Stimulated activated CD8-positive, alpha-beta memory T cell treated with anti-CD3 and anti-CD28 coated beads, Interleukin-7, amount 100 ng/mL, for 48 hours (primary cell): Measurements from ENCODE around the gene IGLON5.

ENCODE experiments used
- DNase-seq, 2 donors: peaks; one replicate each; pipeline ENCODE4 v3.0.0-alpha.2; 2020; ENCODE audit warnings: low read depth in 1 of 2; ENCODE audit errors: extremely low read depth in 1 of 2

IGLON5 gene

GRCh38 chr19:51337861-51338562 lies 26.6 kb downstream of the IGLON5 start:
- DNase-seq, result no peak

GRCh38 chr19:51338563-51339312 lies 27.3 kb downstream of the IGLON5 start:
- DNase-seq, result peak; percentile 80 to 83

- no peak for DNase-seq
Measured at GRCh38 chr19:51339313-51339686, 27.9 kb downstream of the IGLON5 start.

- DNase-seq, result peak; percentile 91 to 98
Measured at GRCh38 chr19:51339687-51340656, 28.5 kb downstream of the IGLON5 start.

- no peak for DNase-seq
Measured at GRCh38 chr19:51341066-51341465, 29.6 kb downstream of the IGLON5 start.

- no peak for DNase-seq
Measured at GRCh38 chr19:51341976-51342580, 30.6 kb downstream of the IGLON5 start, which contains the start of gene VSIG10L. TSS of gene VSIG10L (minus strand) at chr19:51342139. CDS start at chr19:51342124, 15 bp downstream.

GRCh38 chr19:51342631-51343569 lies 31.5 kb downstream of the IGLON5 start:
- no peak for DNase-seq

GRCh38 chr19:51345076-51345620 lies 33.7 kb downstream of the IGLON5 start:
- DNase-seq, result no peak

GRCh38 chr19:51346742-51347141 lies 35.3 kb downstream of the IGLON5 start:
- DNase-seq, result no peak

GRCh38 chr19:51347209-51347928 lies 35.9 kb downstream of the IGLON5 start:
- no peak for DNase-seq

GRCh38 chr19:51351266-51351990 lies 40.0 kb downstream of the IGLON5 start:
- no peak for DNase-seq

- DNase-seq, result no peak
Measured at GRCh38 chr19:51352783-51353360, 41.4 kb downstream of the IGLON5 start.

- no peak for DNase-seq
Measured at GRCh38 chr19:51354103-51354741, 42.8 kb downstream of the IGLON5 start.

- DNase-seq, result peak in 1 of 2 donors; percentile 52
Measured at GRCh38 chr19:51354742-51355148, 43.3 kb downstream of the IGLON5 start.

GRCh38 chr19:51356159-51356801 lies 44.8 kb downstream of the IGLON5 start:
- DNase-seq, result no peak

GRCh38 chr19:51357952-51358351 lies 46.5 kb downstream of the IGLON5 start:
- no peak for DNase-seq

GRCh38 chr19:51359294-51359693 lies 47.9 kb downstream of the IGLON5 start:
- no peak for DNase-seq
